ENCODE data around the gene B3GNT7.
"Not testable (repeated sequence)": the region's sequence is repeated elsewhere in the genome, so short reads cannot be mapped to it uniquely, and the experiment has no call there.

The B3GNT7 gene

GRCh38 chr2:231400681-231401080 is 5.2 kb downstream of the B3GNT7 start:
- DNase-seq (ENCODE audit: low spot score): not testable (repeated sequence)

GRCh38 chr2:231401101-231401500 is 5.6 kb downstream of the B3GNT7 start:
- DNase-seq (ENCODE audit: low spot score): not testable (repeated sequence)

GRCh38 chr2:231403421-231404182 is 8.1 kb downstream of the B3GNT7 start:
- not testable (repeated sequence) for DNase-seq (ENCODE audit: low spot score)

GRCh38 chr2:231404183-231404578 is 8.7 kb downstream of the B3GNT7 start:
- not testable (repeated sequence) for DNase-seq (ENCODE audit: low spot score)

DNA sequence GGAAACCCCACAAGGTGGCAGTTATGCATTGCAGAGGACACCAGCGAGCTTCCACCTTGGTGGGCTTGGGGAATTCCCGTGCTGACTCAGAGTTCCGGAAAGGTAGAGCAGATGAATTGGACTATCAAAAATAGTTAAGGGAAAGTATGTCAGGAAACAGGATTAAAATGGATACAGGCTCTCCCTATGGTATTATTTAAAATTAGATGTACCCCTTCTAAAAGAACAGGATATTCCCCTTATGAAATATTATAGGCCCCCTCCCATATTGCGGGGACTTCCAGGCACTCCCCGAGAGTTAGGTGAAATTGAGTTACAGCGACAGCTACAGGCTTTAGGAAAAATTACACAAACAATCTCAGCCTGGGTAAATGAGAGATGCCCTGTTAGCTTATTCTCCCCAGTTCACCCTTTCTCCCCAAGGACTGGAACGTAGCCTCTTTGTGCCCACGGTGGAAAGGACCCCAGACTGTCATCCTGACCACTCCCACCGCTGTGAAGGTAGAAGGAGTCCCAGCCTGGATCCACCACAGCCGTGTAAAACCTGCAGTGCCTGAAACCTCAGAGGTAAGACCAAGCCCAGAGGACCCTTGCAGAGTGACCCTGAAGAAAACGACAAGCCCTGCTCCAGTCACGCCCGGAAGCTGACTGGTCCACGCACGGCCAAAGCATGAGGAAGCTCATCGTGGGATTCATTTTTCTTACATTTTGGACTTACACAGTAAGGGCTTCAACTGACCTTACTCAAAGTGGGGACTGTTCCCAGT is 10.3 kb downstream of the B3GNT7 start:
- DNase-seq (ENCODE audit: low spot score): not testable (repeated sequence)

- DNase-seq (ENCODE audit: low spot score): not testable (repeated sequence)
Observed at GRCh38 chr2:231407686-231408085, 12.2 kb downstream of the B3GNT7 start.

GRCh38 chr2:231408304-231408703 is 12.8 kb downstream of the B3GNT7 start:
- DNase-seq (ENCODE audit: low spot score): not testable (repeated sequence)

GRCh38 chr2:231409776-231410175 is 14.3 kb downstream of the B3GNT7 start:
- no peak for DNase-seq (ENCODE audit: low spot score)

DNA sequence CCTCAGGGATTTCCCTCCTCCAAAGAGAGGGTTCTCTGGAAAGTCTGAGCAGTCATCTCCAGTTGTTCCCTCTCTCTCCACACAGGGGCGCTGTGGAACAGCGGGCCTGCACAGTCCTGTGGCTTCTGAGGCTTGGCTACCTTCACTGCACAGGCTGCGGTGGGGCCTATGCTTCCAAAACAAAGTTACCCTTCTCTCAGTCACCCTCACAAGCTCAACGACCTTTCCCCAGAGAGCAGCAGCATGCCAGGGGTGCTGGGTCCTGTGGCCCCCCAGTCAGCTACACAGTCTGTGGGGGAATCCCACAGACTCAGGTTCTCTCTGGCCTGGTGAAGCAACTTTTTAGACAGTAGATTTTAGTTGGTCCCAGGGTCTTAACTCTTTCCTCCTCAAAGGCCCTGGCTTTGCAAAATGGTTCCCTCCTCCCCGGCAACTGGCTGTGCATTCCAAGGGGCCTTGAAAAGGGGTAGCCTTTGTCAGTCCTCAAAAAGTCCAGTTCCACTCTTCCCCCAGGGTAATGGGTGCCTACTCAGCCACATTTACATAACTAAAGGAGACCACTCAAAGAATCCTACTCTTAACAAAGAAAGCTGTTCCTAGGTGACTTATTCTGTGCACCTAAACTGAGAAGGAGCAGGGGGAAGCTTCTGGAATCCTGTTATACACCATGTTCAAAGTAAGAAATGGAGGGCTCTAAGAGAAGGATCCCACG is 14.9 kb downstream of the B3GNT7 start:
- DNase-seq (ENCODE audit: low spot score): no peak

DNA sequence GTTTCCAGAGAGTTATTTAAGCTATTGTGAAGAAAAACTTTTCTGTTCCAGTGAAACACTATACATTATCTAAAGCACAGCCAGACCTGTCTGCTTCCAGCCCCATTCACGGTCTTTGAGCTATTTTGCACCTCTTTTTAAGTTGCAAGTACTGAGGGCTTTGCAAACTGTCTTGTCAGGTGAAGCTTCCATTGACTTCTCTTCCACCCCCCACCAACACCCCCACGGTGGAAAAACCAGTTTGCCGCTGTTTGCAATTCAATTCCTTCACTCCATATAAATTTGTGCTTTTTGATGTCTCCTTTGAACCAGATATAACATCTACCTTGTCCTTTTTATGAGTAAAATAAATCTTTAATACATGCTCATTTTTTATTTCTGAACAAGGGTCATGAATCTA is 15.7 kb downstream of the B3GNT7 start:
- no peak for DNase-seq (ENCODE audit: low spot score)

DNA sequence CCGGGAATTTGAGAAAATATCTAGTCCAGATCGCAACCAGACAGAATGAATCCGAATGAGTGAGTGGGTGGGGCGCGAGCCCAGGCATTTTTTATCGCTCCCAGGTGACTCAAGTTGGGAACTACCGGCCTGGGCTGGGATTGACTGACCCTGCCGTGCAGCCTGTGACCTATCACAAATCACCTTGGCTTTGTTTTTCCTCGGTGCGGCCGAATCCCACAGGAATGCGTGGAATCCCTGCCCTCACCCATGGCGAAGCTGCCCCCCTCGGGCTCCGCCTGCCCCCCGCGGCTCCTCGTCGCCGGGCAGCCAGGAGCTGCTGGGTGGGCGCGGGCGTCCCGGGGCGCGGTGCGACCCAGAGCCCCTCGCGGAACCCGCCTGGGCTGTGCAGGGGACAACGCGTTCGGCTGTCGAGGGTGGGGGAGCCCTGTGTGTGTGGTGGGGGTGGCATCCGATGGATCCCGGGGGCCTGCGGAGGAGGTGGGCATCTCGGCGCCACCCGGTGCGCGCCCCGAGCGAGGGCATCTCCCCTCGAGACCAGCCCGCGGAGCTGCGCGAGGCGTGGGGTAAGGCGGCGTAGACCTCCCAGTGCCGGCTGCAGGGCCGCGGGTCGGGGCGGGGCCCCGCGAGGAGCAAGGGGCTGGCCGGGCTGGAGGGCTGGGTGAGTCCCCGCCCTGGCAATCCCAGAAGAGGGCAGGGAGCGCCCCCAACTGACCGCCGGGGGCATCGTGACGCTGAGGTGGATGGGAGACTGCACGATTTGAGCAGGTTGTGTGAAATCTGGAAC is 16.5 kb downstream of the B3GNT7 start:
- DNase-seq (ENCODE audit: low spot score): no peak

DNA sequence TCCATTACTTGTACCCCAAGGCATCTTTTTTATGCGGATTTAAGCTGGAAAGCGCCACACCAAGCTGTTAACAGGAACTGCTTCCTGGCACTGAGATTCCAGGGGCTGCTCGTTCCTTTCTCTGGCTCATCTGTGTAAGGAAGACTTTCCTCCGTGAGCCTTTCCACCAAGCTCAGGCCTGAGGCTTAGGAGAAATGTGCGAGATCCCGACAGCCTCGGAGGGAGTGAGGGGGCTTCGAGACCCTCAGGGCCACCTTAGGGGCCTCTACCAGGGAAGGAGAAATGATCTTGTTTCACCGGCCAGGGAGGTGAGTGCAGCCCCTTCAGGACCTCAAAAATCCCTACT is 17.1 kb downstream of the B3GNT7 start:
- no peak for DNase-seq (ENCODE audit: low spot score)

GRCh38 chr2:231413456-231413855 is 17.9 kb downstream of the B3GNT7 start:
- DNase-seq (ENCODE audit: low spot score): no peak

DNA sequence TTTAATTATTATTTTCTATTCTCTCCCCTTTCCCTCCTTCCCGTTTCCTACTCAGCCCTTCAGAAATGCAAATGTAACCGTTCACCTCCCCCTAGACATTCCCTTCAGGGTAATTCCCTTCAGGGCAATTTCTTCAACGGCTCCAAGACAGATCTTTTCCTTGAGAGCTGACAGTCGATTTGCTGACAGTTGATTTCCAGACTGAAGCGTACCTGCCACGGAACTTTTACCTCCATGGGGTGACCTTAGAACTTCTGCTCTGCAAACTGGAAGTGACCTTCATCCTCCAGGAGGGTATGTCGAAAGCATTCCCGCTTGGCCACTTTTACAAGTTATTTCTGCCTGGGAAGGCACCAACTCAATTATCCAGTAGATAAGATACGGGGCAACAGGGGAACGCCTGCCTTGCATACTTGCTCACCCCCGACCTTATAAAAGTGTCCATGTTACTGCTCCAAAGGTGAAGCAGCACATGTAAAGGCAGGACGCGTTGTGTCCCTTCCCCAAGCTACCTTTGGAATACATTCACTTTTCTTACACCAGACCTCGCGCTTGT is 18.5 kb downstream of the B3GNT7 start:
- no peak for DNase-seq (ENCODE audit: low spot score)

GRCh38 chr2:231415029-231415428 is 19.5 kb downstream of the B3GNT7 start:
- DNase-seq (ENCODE audit: low spot score): no peak

DNA sequence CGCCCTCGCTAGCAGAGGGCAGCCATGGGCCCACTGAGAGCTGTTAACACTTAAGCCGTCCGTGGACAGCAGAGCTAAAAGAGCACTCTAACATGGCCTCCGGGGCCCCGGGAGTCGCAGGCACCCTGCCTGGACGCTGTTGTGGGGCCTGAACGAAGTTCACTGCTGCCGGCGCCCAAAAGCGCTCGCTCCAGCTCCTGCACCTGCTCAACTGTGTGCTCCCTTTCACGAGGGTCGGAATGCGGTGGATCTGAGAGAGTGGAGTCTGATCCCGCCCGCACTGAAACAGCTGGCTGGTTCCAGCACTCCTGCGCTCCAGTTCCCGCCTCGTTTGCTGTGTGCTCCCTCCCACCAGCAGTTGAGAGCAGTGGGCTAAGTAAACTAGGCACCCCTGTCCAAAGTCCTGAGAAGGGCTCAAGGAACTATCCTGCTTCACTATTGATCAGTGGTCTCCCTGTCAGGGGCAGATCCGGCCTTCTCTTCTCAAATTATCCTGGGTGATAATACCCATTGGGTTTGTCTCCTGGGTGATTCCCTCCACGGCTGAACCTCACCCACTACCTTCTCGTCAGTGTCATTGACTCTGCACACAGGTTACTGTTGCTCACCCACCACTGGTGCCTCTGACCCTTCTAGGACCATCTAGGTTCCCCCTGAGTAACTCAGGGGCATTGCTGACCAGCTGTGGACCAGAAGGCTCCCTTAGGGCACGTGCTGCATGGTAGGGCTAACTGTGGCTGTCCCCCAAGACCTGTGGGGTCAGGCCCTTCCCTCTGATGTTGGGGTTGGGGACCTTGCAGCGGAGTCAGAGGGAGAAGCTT is 23.5 kb downstream of the B3GNT7 start:
- no peak for DNase-seq (ENCODE audit: low spot score)

- no peak for DNase-seq (ENCODE audit: low spot score)
Observed at GRCh38 chr2:231421051-231421580, 25.6 kb downstream of the B3GNT7 start.

DNA sequence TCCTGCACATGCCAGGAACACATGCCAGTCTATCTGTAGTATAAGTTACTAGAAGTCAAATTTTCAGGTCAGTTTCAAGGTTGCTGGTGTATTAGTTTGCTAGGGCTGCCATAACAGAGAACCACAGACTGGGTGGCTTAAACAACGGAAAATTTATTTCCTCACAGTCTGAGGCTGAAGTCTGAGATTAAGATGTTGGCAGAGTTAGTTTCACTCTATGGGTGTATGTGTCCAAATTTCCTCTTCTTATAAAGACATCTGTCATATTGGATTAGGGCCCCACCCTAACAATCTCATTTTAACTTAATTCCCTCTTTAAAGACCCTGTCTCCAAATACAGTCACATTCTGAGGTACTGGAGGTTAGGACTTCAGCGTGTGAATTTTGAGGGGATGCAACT is 26.5 kb downstream of the B3GNT7 start:
- no peak for DNase-seq (ENCODE audit: low spot score)

- no peak for DNase-seq (ENCODE audit: low spot score)
Observed at GRCh38 chr2:231423176-231423575, 27.7 kb downstream of the B3GNT7 start.

GRCh38 chr2:231425291-231425810 is 29.8 kb downstream of the B3GNT7 start:
- DNase-seq (ENCODE audit: low spot score): no peak

All from CD4-positive, alpha-beta T cell treated with Interleukin-6 at 100 ng/mL for 8 hours (primary cell).